PFSK-1 (cell line): ENCODE measurements around the gene LARP1B.

Experiments
- SIN3A ChIP-seq: IDR thresholded peaks from 2 replicates; pipeline ENCODE4 v1.6.1; 2012; ENCODE audit warnings: mild to moderate bottlenecking, low read length, moderate library complexity, borderline replicate concordance; ENCODE audit not compliant: insufficient read depth
- TAF1 ChIP-seq: IDR thresholded peaks from 2 replicates; pipeline ENCODE4 v1.6.1; 2012; ENCODE audit warnings: low read length, control low read depth, borderline replicate concordance; ENCODE audit not compliant: insufficient read depth

DNA sequence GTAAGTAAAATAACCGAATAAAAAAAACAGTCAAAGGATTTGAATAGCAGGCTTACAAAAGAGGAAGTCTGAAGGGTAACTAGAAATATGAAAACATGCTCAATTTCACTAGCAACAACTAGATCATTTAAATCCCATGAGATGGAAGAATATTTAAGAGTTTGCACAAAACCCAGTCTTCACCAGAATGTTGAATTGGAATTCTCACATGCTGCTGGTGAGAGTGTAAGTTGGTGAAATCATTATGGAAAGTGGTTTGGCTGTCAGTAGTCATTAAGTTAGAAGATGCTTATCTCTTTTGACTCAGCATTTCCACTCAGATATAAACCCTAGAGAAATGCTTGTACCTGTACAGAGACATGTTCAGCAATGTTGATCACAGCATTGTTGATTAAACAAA is 116.4 kb downstream of the LARP1B start:
- no peak for TF ChIP-seq TAF1
- TF ChIP-seq SIN3A, result no peak
